GM21825 (cell line): ENCODE measurements around the gene EIF3B.
"Not testable (repeated sequence)": the region's sequence is repeated elsewhere in the genome, so short reads cannot be mapped to it uniquely, and the experiment has no call there.

Experiments
- ATAC-seq: cut with Tn5 transposase; IDR thresholded peaks from one replicate; pipeline ENCODE4 v1.9.1; 2021; ENCODE audit warnings: mild to moderate bottlenecking, moderate library complexity; ENCODE audit not compliant: unreplicated experiment

EIF3B gene

GRCh38 chr7:2399848-2400587 lies 45.4 kb downstream of the EIF3B start:
- no peak for ATAC-seq

- ATAC-seq = no peak
These were observed 48.0 kb downstream of the EIF3B start for GRCh38 chr7:2402687-2403013.

- ATAC-seq = peak; percentile 40
These were observed 48.5 kb downstream of the EIF3B start, which contains the start of gene CHST12 for GRCh38 chr7:2403014-2403717. Gene CHST12, plus strand, starts transcription at chr7:2403611. Its CDS starts 29,029 bp downstream, at chr7:2432640.

GRCh38 chr7:2403718-2404648 lies 49.4 kb downstream of the EIF3B start:
- ATAC-seq = peak; percentile 5

GRCh38 chr7:2404714-2405119 lies 50.1 kb downstream of the EIF3B start:
- ATAC-seq = no peak

- ATAC-seq = no peak
These were observed 50.6 kb downstream of the EIF3B start for GRCh38 chr7:2405201-2405600.

- peak; percentile 41 for ATAC-seq
These were observed 51.1 kb downstream of the EIF3B start for GRCh38 chr7:2405601-2406345.

- ATAC-seq = no peak
These were observed 55.3 kb downstream of the EIF3B start for GRCh38 chr7:2409745-2410414.

GRCh38 chr7:2411049-2411448 lies 56.4 kb downstream of the EIF3B start:
- no peak for ATAC-seq

GRCh38 chr7:2411815-2412586 lies 57.4 kb downstream of the EIF3B start:
- no peak for ATAC-seq

GRCh38 chr7:2412587-2413201 lies 58.1 kb downstream of the EIF3B start:
- ATAC-seq = no peak

GRCh38 chr7:2416063-2416462 lies 61.4 kb downstream of the EIF3B start:
- no peak for ATAC-seq

- no peak for ATAC-seq
These were observed 62.0 kb downstream of the EIF3B start for GRCh38 chr7:2416650-2417049.

GRCh38 chr7:2417178-2417577 lies 62.6 kb downstream of the EIF3B start:
- not testable (repeated sequence) for ATAC-seq

GRCh38 chr7:2417981-2418481 lies 63.4 kb downstream of the EIF3B start:
- ATAC-seq = no peak

GRCh38 chr7:2420216-2420933 lies 65.7 kb downstream of the EIF3B start:
- ATAC-seq = no peak

GRCh38 chr7:2421943-2422310 lies 67.3 kb downstream of the EIF3B start:
- ATAC-seq = no peak

GRCh38 chr7:2425749-2426148 lies 71.1 kb downstream of the EIF3B start:
- ATAC-seq = no peak
